Measurements from ENCODE around the gene VCAM1.

GRCh38 chr1:100746542-100746932 lies 27.0 kb downstream of the VCAM1 start:
- TF ChIP-seq GATA3 (IDR thresholded peaks at IDR 0.05; ENCODE audit: low read depth, low read length) (no peak), GATA2 (IDR thresholded peaks at IDR 0.05; ENCODE audit: low read depth, low read length) (no peak)

Measured in SH-SY5Y (cell line).